GM21723 (cell line): ENCODE measurements around the gene APP.

Experiments used
- ATAC-seq: cut with Tn5 transposase; IDR thresholded peaks from one replicate; pipeline ENCODE4 v1.9.1; 2021; ENCODE audit warnings: mild to moderate bottlenecking, moderate library complexity; ENCODE audit not compliant: unreplicated experiment

The APP gene

DNA sequence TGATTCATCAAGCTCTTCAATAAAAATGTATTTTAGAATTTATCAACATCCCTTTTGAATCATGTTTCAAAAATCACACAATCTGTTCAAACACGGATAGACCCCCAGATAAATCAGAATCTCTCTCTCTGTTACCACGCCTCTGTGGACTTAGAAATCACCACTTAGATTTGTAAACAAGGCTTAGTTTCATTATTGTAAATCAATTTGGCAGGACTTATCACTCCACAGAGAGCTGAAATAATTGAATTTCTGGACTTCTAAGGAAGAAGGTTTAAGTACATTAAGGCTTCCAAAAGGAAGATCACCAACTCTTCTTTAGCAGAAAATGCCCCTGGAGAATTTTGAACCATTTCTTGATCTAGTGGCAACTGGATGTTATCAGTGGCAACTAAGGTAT lies 100.4 kb downstream of the APP start:
- ATAC-seq, result no peak

- no peak for ATAC-seq
These were observed 101.8 kb downstream of the APP start for GRCh38 chr21:26068776-26069175.

- no peak for ATAC-seq
These were observed 102.6 kb downstream of the APP start for GRCh38 chr21:26067836-26068594.

- no peak for ATAC-seq
These were observed 106.1 kb downstream of the APP start for GRCh38 chr21:26064506-26064905.

GRCh38 chr21:26061437-26061836 lies 109.1 kb downstream of the APP start:
- ATAC-seq, result no peak

DNA sequence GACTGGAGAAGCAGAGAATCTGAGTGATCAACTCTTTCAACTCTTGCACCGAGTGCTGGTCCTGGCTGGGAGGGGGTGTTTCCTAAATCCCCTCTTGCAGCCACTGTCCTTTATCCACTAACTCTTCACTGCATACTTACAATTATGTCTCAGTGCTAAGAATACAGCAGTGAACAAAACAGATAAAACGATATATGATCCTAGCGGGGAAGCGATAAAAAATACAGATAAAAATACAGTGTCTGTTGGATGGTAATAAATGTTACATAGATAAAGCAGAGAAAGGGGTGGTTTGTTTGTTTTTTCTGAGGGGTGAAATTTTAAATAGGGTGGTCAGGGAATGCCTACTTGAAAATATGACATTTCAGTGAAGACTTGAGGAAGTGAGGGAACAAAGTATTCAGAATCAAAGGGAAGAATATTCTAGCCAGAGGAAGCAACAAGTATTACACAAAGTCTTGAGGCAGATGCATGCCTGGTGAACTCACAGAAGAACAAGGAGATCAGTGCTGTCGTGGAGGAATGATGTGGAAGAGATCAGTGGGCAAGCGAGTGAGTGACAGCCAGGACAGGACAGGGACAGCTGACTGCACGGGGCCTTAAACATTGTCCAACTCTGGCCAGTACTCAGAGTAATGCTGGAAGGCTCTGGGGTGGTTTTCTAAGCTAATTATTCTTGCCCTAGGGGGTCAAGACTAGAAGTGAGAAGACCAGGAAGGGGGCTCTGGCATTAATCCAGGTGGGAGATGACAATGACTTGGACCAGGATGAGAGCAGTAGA lies 110.0 kb downstream of the APP start:
- ATAC-seq, result no peak

DNA sequence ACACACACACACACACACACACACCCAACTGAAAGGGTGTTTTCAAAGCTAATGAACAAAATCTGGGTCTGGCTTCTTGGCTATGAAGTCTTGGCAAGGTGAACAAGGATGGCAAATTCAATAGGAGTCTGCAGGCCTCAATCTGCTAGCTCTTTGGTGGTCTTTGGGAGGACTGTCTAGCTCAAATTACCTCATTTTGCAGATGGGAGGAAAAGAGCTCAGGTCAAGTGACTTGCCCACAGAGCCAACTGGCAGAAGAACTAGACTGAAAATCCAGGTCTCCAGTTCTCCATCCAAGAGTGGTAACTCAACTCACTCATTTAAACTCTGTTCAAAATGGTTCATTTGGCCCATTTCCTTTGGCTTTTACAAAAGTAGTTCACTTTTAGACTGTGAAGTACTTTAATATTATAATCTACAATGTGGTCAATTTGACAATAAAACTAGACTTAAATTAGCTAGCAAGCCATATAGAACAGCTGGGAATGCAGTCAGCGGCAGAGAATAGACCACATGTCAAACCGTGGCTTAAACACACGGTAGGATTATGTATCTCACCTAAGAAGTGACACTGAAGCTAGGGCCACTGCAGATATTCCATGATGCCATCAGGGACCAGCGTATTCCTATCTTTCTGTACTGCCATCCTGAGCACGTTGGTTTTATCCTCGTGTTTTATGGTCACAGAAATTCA lies 112.9 kb downstream of the APP start:
- no peak for ATAC-seq

DNA sequence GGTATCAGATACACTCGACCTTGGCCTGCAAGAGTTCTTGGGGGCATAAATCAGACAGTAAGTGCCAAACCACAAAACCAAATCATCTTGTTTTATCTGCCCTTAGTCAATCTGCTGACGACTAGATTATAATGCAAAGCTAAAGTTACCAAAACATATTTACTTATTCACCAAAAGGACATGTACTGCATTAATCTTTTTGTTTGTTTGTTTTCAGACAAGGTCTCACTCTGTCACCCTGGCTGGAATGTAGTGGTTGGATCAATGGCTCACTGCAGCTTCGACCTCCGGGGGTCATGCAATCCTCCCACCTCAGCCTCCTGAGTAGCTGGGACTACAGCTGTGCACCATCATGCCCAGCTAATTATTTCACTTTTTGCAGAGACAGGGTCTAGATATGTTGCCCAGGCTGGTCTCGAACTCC lies 114.7 kb downstream of the APP start:
- no peak for ATAC-seq

DNA sequence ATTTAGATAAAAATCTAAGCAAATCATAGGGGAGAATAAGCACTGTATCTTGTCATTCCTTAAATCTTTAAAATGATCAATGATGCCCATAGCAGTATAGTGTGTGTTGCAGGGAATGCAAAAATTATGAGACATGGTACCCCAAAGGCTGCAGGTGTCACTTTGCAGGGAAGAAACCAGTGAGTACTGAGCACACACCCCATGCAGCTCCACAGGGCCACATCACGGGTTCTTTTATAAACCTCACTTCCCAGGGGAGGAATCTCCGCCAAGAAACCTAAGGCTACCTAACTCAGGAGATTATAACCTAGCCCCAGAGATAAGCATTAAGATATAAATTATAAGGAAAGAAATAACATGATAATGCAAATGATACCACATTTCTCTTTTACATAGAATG lies 115.6 kb downstream of the APP start:
- no peak for ATAC-seq

GRCh38 chr21:26052057-26052456 lies 118.5 kb downstream of the APP start:
- ATAC-seq, result no peak

DNA sequence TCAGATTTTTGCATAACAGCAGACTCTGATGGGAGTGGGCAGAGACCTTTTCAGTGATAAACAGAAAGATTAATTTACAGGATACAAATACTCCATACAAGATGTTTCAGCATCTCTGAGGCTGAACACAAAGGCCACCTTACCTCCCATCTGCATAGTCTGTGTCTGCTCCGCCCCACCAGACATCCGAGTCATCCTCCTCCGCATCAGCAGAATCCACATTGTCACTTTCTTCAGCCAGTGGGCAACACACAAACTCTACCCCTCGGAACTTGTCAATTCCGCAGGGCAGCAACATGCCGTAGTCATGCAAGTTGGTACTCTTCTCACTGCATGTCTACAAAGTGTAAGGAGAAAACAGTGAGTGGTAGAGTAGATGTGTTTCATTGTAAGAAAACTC lies 119.7 kb downstream of the APP start:
- no peak for ATAC-seq

- ATAC-seq, result no peak
These were observed 120.8 kb downstream of the APP start for GRCh38 chr21:26049803-26050202.

- no peak for ATAC-seq
These were observed 123.1 kb downstream of the APP start for GRCh38 chr21:26047279-26047967.

GRCh38 chr21:26043891-26044290 lies 126.7 kb downstream of the APP start:
- ATAC-seq, result no peak

- no peak for ATAC-seq
These were observed 128.2 kb downstream of the APP start for GRCh38 chr21:26042181-26042876.

DNA sequence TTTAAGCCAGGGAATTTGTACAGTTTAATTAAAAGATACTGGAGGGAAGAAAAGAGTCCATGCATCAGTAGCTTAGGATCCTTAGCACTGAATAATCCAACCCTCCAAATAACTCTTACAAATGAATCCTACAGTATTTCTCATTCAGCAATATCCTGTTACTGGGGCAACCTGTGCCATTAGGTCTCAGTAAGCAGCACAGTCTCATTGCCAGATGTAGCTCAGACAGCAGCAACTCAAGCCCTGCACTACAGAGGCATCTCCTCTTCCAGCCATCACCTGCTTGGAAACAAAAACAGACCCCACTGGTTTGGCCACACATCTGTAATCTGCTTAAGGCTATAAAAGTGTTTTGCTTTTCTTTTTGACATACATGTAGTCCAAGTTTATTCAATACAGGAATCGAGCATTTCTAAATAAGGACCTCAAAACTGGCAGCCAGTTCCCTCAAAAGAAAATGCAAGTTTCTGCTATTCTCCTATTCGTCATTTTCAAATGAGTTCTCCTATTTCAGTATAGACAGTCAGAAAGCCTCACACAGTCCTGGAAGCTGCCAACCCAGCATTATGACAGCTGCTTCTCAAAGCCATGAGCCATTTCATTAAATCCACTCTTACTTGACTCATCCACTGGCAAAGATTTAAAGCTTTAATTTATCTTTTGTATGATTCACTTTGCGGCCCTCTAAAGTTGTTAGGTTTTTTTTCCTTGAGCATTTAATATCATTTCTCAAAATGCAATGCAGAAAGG lies 129.0 kb downstream of the APP start:
- no peak for ATAC-seq

- ATAC-seq, result no peak
These were observed 133.7 kb downstream of the APP start for GRCh38 chr21:26036916-26037315.

DNA sequence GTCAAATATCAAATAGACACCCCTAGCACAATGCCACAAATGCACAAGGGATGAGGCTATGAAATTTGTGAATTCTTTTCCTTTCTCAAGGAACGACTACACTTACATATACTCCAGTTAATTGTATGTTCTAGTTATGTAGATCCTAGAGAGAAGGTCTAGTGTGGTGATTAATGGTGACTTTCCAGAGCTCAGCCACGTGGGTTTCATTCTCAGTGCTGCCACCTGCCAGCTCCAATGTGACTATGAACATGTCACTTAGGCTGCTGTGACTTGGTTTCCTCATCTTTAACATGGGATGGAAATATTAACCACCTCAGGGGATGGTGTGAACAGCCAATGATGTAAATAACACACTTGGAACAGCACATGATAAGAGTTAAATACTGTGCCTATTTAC lies 138.3 kb downstream of the APP start:
- no peak for ATAC-seq

- no peak for ATAC-seq
These were observed 142.4 kb downstream of the APP start for GRCh38 chr21:26028183-26028582.

GRCh38 chr21:26027696-26028095 lies 142.9 kb downstream of the APP start:
- ATAC-seq, result no peak
